GM12872 (cell line): ENCODE data around the gene CACNG8.

Source experiments
- TF ChIP-seq, protein P1 (sequence below): IDR thresholded peaks from 3 replicates; pipeline ENCODE4 v1.5.1; 2011; ENCODE audit warnings: low read depth, mild to moderate bottlenecking, low read length, moderate library complexity; ENCODE audit not compliant: insufficient read depth

Gene CACNG8

GRCh38 chr19:53957448-53958167 is 5.1 kb upstream of the CACNG8 start:
- TF ChIP-seq, protein P1, sequence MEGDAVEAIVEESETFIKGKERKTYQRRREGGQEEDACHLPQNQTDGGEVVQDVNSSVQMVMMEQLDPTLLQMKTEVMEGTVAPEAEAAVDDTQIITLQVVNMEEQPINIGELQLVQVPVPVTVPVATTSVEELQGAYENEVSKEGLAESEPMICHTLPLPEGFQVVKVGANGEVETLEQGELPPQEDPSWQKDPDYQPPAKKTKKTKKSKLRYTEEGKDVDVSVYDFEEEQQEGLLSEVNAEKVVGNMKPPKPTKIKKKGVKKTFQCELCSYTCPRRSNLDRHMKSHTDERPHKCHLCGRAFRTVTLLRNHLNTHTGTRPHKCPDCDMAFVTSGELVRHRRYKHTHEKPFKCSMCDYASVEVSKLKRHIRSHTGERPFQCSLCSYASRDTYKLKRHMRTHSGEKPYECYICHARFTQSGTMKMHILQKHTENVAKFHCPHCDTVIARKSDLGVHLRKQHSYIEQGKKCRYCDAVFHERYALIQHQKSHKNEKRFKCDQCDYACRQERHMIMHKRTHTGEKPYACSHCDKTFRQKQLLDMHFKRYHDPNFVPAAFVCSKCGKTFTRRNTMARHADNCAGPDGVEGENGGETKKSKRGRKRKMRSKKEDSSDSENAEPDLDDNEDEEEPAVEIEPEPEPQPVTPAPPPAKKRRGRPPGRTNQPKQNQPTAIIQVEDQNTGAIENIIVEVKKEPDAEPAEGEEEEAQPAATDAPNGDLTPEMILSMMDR = no peak

- TF ChIP-seq, protein P1 = no peak
These were observed 4.6 kb upstream of the CACNG8 start for GRCh38 chr19:53958168-53958571.

DNA sequence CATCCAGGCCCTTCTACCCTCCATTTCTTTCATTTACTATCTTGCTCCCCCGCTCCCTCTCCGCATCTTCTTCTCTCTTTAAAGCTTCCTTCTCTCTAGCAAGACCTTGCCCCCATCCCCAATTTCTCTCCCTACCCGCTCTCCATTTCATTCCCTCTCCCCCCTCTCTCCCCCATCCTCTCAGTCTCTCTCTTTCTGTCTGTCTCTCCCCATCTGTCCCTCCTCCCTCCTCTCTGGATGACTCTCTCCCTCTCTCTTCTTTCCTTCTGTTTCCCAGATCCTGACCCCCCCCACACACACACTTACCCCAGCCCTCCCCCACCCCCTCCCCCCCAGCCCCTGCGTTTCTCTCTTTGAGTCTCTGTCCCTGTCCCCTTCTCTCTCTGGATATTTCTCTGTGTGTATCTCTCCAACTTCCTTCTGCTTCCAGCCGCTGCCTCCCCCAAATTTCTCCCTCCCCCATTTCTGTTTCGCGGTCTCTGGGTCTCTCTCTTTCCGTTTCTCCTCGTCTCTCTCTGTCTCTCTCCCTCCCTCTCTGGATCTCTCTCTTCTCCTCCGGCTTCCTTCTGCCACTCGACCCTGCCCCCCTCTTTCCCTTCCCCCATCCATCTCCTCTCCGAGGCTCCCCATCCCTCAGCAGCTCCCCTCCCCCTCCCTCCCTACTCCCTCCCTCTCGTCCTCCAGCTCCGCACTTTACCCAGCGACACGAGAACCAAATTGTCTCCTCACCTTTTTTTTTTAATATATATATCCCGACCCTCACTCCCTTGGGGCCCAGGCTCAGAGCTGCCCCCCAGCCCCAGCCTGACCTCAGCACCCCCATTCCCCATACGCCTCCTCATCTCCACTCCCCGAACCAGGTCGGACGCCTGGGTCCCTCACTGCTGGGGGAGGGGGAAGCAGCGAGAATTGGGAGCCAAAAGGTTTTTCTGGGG is 3.6 kb upstream of the CACNG8 start:
- TF ChIP-seq, protein P1 = no peak

GRCh38 chr19:53960187-53960586 is 2.5 kb upstream of the CACNG8 start:
- TF ChIP-seq, protein P1 = no peak

DNA sequence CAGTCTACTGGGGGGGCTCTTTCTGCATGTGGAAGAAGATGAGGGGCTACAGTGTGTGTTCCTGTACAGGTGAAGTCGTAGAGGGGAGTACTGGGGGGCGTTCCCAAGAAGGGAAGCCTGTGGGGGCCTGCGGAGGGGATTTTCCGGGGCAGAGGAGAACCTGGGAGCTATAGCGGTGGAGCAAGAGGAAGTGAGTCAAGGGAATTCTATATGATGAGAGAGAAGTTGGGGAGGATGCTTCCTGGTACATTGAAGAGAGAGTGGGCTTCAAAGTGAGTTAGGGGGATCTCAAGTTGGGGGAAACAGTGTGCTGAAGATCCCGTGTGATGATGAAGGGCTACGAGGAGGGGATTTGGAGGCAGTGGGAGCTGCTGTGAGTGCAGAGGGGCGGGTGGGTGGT is 1.9 kb upstream of the CACNG8 start:
- TF ChIP-seq, protein P1 = no peak

- TF ChIP-seq, protein P1 = no peak
These were observed 997 bp upstream of the CACNG8 start for GRCh38 chr19:53961523-53962356.

DNA sequence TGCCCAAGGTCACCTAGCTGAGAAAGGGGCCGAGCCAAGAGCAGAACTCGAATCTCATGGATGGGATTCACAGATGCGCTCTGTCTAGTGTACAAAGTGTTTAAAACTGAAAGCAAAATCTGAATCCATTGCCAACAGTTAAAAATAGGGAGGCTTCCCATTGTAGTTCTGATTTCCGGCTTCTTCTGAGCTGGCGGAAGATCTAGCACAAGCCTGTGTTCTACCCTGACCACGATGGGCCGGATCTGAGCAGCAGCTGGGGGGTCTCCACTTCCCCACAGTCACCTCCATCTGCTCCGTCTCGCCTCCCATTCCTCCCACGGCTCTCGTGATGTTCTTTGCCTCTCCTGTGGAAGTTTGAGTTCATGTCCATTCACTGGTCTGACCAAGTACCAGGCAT is 2.4 kb downstream of the CACNG8 start:
- TF ChIP-seq, protein P1 = no peak
